ENCODE data around the gene GABARAP.

Gene GABARAP

DNA sequence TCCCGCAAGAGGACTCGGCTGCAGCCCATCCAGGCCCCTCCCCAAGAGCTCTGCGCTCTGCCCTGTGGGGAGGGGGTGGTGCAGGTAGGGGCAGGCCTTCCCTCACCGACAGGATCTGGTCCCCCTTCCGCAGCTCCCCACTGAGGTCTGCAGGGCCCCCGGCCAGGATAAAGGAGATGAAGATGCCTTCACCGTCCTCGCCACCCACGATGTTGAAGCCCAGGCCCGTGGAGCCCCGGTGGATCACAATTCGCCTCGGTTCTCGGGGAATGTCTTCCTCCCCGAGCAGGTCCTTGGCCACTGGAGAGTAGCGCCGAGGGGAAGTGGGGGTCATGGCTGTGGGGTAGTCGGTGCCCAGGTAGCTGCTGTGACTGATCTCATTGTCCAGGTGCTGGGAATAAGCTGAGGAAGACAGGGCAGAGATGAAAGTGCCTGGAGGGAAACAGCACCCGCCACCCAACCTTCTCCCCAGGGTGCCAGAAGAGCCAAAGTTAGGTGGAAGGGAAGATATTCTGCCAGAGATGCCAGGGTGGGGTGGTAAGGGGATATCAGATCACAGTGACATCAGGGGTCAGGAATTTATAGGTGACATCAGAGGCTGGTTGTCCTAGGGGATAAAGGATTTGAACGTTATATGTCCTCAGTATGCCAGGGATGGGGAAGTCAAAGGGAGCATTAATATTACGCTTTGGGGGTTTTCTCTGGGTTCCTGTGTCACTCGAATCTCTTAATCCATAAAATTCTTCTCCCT is 45.4 kb downstream of the GABARAP start:
- Histone ChIP-seq H3K27me3 (ENCODE audit: control insufficient read depth, insufficient read depth, low read length) (no peaks in the 10 kb centered on the region), H3K36me3 (ENCODE audit: control insufficient read depth, insufficient read depth, low read length) (peaks cover 15% of the 10 kb centered on the region), H3K4me1 (ENCODE audit: control insufficient read depth, insufficient read depth, low read length) (no peaks in the 10 kb centered on the region), H3K4me3 (ENCODE audit: low read length) (no peak overlapping the region), H3K27ac (ENCODE audit: low read depth, low read length) (no peak overlapping the region), H3K9ac (ENCODE audit: low read length) (no peak overlapping the region)

DNA sequence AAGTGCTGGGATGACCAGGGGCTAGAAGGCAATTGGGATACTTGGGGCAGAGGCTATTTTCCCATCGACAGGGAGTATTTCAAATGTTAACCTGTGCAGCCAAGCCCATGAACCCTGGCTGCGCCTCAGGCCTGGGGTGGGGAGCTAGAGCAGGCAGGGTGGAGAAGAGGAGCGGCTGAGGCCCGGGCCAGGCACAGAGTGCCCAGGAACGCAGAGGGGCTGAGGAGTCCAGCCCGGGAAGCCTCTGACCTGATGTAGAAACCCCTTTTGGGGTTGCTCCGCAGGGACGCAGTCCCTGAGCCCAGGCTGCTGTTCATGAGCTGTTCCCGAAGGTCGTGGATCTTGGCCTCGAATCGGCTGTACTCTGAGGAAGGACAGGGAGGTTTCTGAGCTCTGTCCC is 46.3 kb downstream of the GABARAP start:
- no peak overlapping the region for H3K27ac ChIP-seq (ENCODE audit: low read depth, low read length)
- H3K9ac ChIP-seq (ENCODE audit: low read length) = no peak overlapping the region
- no peak overlapping the region for H3K4me3 ChIP-seq (ENCODE audit: low read length)
- no peaks in the 10 kb centered on the region for H3K27me3 ChIP-seq (ENCODE audit: control insufficient read depth, insufficient read depth, low read length)
- H3K4me1 ChIP-seq (ENCODE audit: control insufficient read depth, insufficient read depth, low read length) = no peaks in the 10 kb centered on the region
- peaks cover 15% of the 10 kb centered on the region for H3K36me3 ChIP-seq (ENCODE audit: control insufficient read depth, insufficient read depth, low read length)

DNA sequence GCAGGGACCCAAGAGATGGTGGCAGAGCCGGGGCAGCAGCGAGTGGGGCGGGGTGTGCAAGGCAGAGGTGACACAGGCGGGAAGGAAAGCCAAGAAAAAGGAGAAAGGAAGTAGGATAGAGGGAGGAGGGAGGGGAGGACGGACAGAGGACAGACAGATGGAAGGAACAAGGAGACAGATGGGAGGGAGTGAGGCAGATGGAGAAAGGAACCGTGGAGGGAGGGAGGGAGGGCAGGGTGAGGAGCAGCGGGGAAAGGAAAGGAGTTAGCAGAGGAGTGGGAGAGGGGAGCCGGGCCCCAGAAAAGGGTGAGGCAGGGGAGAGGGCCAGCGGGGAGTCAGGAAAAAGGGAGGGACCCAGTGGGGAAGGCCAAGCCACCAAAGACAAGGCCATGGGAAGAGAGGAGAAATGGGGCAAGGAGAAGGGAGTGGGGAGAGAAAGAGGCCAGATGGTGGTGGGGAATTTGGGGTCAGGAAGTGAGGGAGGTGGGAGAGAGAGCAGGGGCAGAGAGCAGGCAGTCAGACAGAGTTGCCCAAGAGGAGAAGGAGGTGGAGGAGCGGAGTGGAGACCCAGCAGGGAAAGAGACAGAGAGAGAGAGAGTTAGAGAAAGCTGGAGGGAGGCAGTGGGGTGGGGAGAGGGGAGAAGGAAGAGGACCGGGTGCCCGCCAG is 49.8 kb downstream of the GABARAP start:
- Histone ChIP-seq H3K9ac (ENCODE audit: low read length) (no peak overlapping the region), H3K4me1 (ENCODE audit: control insufficient read depth, insufficient read depth, low read length) (no peaks in the 10 kb centered on the region), H3K4me3 (ENCODE audit: low read length) (no peak overlapping the region), H3K27me3 (ENCODE audit: control insufficient read depth, insufficient read depth, low read length) (no peaks in the 10 kb centered on the region), H3K36me3 (ENCODE audit: control insufficient read depth, insufficient read depth, low read length) (peaks cover 15% of the 10 kb centered on the region), H3K27ac (ENCODE audit: low read depth, low read length) (no peak overlapping the region)

- Histone ChIP-seq H3K27me3 (ENCODE audit: control insufficient read depth, insufficient read depth, low read length) (no peaks in the 10 kb centered on the region), H3K27ac (ENCODE audit: low read depth, low read length) (no peak overlapping the region), H3K36me3 (ENCODE audit: control insufficient read depth, insufficient read depth, low read length) (peaks cover 15% of the 10 kb centered on the region), H3K9ac (ENCODE audit: low read length) (no peak overlapping the region), H3K4me1 (ENCODE audit: control insufficient read depth, insufficient read depth, low read length) (no peaks in the 10 kb centered on the region), H3K4me3 (ENCODE audit: low read length) (no peak overlapping the region)
Measured at GRCh38 chr17:7191571-7192270, 50.5 kb downstream of the GABARAP start.

GRCh38 chr17:7191069-7191468 is 51.2 kb downstream of the GABARAP start:
- Histone ChIP-seq H3K4me3 (ENCODE audit: low read length) (no peak overlapping the region), H3K27ac (ENCODE audit: low read depth, low read length) (no peak overlapping the region), H3K4me1 (ENCODE audit: control insufficient read depth, insufficient read depth, low read length) (no peaks in the 10 kb centered on the region), H3K36me3 (ENCODE audit: control insufficient read depth, insufficient read depth, low read length) (peaks cover 15% of the 10 kb centered on the region), H3K27me3 (ENCODE audit: control insufficient read depth, insufficient read depth, low read length) (no peaks in the 10 kb centered on the region), H3K9ac (ENCODE audit: low read length) (no peak overlapping the region)

- Histone ChIP-seq H3K4me3 (ENCODE audit: low read length) (no peak overlapping the region), H3K27me3 (ENCODE audit: control insufficient read depth, insufficient read depth, low read length) (no peaks in the 10 kb centered on the region), H3K4me1 (ENCODE audit: control insufficient read depth, insufficient read depth, low read length) (no peaks in the 10 kb centered on the region), H3K27ac (ENCODE audit: low read depth, low read length) (no peak overlapping the region), H3K36me3 (ENCODE audit: control insufficient read depth, insufficient read depth, low read length) (peaks cover 9% of the 10 kb centered on the region), H3K9ac (ENCODE audit: low read length) (no peak overlapping the region)
Measured at GRCh38 chr17:7190276-7190917, 51.9 kb downstream of the GABARAP start.

Data from rectal smooth muscle tissue (tissue), 1 donor.